NK-92 (cell line): ENCODE data around the gene VSIR.

Source experiments
- DNase-seq: peaks from one replicate; lab custom pipeline; 2025; ENCODE audit not compliant: unreplicated experiment; lab: John Stamatoyannopoulos, UW

Gene VSIR

DNA sequence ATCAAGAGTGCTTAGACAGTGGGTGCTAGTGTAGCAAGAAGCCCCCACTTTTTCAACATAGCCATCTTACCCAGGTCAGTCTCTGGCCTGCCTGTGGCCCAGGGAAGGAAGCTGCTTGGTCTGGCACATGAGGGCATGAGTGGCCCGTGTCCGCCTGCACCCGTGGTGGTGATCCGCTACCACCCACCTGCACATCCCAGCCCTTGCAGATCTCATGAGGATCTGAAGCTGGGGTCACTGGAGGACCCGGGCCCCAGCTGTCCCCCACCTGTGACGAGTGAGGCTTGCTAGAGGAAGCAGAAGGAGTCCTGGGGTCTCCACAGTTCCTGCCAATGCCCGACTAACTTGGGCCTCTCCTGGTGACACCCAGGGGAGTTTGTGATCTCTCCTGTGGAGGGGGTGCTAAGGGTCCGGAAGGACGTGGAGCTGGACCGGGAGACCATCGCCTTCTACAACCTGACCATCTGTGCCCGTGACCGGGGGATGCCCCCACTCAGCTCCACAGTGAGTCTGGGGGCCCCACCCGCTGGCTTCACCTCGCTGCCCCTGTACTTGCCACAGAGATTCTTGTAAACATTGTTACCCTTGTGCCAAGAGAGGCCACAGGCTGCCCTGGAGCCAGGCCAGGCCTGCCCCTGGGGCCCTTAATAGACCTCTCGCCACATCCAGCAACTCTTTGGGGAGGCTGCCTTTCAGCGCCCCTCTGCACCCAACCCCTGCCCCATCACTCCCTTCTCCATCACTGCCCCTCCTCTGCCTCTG lies 10.8 kb upstream of the VSIR start:
- no peak for DNase-seq

DNA sequence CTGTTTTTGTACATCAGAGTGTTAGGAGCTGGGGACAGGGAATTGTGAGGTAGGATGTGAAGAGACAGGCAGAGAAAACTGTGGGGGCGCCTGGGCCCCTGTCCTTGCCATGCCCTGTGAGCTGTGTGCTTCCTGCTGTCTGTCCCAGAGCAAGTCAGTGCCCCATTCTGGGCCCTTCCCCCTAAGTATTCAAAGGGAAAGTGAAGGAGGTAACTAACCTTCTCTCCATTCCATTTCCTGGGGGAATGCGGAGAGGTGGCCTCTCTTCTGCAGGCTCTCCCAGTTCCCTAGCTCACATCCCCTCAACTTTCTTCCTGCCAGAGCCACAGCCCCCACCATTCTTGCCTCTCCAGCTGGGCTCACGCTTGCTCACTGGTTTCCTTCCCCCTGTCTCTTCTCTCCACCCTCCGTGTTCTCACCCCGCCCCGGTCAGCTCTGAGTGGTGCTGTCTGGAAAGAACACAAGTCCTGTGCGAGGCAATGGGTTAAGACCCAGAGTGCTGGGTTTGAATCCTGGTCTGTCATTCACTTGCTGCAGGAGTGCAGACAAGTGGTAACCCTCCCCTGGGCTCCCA lies 9.7 kb upstream of the VSIR start:
- DNase-seq, result no peak

DNA sequence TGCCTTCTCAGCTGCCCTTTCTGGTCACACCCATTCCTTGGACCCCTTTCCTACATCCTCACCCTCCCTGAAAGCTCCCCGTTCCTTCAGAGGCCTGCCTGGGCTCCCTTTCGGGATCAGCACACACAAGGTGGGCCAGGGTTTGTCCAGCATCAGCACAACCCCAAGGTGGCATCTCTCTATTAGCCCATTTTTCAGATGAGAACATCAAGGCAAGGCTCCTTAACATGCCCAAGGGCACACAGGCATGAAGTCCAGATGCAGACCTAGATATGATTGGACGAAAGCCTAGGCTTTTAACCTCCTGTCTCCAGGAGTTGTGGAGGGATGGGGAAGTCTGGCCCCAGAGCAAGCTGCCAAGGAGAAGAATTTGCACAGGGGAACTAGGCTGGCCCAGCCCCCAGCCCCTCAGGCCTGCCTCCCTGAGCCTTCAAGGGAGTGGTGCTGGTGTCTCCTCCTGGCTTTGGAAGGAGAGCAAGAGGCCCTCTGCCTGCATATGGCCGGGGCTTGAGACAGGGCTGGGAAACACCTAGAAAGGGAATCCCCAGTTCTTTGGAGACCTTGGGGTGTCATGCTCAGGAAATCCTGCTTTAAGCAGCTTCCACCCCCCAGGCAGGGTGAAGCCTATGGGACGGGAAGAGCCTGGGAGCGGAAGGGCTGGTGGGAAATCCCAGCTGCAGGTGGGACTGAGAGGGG lies 9.0 kb upstream of the VSIR start:
- no peak for DNase-seq

DNA sequence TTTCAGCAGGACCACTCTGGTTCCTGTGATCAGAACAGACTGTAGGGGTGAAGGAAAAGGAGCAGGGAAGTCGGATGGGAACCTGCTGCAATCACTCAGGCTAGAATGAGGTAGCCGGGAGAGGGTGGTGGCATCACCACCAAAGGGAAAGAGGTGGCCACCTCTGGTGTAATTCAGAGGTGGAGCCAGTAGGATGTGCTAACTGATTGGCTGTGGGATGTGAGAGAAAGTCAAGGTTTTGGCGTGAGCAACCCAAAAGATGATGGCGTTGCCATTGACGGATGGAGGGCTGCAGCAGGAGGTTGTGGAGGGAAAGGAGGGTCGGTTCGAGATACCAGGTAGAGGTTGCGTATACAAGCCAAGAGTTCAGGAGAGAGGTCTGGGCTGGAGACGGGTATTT lies 7.4 kb upstream of the VSIR start:
- DNase-seq, result no peak

DNA sequence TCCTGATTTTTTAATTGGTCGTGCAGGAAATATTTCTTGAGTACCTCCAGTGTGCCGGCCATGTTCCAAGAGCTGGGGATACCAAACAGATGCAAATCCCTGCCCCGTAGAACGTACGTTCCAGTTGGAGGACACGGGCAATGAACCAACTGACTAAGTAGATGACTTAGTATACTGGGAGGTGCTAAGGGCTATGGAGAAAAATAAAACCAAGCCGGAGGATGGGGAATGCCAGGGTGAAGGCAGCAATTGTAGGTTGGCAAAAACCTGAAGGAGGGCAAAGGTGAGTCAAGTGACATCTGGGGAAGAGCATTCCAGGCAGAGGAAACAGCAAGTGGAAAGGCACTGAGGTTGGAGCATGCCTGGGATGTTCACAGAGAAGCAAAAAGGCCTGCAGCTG lies 6.8 kb upstream of the VSIR start:
- no peak for DNase-seq

DNA sequence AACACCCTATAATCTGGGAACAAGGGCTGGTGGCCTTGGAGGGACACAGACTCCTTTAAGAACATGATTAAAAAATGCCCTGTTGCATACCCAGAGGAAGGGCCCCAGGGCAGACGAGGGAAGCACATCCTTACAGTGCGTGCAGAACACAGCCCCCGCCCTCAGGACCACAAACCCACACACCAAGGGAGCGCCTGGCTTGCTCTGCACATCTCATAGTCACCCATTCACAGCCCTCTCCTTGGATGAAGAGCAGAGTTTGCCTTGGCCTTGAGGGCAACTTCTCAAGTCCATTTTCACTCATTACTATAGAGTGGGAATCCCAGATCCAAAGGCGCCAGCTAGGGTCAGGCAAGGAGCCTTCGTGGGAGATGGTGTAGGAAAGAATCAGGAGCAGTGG lies 6.3 kb upstream of the VSIR start:
- DNase-seq, result no peak

DNA sequence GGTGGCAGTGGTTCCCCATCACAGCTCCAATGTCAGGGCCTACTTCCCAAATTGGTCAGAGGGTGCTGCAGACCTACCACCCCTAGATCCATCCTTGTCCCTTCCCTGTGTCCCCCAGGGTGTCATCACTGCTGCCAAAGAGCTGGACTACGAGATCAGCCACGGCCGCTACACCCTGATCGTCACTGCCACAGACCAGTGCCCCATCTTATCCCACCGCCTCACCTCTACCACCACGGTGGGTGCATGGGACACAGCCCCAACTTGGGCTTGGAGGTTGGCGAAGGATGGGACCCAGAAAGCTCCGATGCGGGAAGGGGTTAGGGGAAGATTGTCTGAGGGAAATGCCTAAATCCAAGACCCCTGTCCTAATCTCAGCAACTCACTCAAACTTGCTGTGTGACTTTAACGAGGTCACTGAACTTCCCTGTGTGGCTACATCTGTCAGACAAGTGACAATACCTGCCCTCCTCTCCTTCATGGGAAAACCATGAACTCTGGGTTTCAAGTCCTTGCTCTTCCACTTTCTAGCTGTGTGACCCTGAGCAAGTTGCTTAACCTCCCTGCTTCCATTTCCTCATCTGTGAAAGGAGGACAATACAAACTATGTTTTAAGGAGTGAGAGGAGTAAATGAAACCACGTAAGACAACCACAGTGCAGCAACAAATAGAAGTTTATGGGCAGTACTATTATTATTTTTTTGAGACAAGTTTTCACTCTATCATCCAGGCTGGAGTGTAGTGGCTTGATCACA lies 4.9 kb upstream of the VSIR start:
- DNase-seq, result no peak

DNA sequence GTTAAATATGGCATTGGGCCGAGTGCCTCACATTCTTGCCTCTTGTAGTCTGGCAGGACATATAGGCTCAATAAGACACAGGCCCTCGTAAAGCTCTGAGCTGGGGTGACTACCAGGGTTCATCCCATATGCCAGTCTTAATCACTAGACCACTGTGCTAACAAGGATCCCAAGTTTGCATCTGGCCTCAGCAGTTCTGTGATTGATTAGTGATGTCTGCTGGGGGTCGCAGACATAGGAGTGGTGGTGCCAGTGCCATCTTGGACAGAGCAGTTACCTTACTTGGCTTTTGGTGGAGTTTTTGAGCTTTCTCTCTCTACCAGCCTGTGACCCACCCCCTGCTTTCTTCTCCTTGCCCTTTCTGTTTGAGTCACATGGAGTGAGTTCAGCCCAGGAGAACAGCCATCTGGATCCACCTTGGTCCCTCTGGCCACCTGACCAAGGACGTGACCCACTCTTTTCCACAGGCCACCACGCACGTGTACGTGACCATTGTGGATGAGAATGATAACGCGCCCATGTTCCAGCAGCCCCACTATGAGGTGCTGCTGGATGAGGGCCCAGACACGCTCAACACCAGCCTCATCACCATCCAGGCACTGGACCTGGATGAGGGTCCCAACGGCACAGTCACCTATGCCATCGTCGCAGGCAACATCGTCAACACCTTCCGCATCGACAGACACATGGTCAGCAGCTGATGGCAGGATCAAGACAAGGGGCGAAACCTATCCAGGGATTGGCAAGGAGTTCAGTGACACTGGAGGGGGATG lies 4.1 kb upstream of the VSIR start:
- DNase-seq, result no peak

DNA sequence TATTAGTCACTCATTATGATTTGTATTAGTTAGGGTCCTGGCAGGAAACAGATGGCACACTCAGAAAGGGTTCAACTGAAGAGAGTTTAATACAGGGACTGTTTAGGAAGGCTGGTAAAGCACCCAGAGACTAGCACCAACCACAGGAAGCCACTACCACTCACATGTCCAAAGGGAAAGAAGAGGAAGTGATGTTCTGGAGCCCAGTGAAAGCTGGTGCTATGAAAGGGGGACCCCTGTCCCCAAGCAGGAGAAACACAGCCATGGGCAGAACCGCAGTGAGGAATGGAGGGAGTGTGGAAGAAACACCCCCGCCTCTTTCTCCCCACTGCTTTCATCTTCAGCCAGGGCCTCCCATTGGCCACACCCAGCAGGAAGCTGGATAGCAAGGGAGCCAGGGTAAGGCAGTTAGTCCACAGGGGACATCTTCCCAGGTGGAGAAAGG lies 3.2 kb upstream of the VSIR start:
- DNase-seq, result no peak

DNA sequence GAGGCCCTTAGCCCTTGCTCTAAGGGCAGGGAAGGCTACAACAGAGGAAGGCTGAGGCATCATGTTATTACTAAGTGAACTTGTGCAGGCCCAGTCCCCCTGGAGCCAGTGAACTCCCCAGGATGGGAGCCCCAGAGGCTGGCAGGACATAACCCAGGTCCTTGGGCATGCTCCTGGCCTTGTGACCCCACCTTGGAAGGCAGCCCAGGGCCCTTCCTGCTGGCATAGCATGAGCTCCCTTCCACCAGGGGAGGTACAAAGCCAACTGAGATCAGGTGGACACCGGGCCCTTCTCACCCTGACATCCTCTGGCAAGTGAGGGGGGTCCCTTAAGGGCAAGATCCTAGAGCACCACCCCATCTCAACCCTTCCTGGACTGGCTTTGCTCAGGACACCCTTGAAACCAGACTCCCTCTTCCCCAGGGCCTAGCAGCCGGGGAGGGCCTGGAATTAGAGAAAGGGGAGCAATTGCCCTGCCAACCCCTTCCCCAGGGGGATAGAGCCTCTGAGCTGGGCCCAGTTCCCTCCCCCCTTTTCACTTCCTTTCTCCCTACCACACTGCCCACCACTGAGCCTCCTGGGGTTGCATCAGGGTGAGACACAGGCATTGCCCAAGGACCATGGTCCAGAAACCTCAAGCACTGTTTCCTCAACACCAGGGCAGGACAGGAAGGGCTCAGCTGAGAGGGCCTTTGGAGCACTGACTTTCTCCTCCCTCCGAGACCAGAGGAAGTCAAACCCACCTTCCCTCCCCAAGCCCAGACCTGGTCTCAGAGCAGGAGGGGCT lies 1.8 kb upstream of the VSIR start:
- no peak for DNase-seq

DNA sequence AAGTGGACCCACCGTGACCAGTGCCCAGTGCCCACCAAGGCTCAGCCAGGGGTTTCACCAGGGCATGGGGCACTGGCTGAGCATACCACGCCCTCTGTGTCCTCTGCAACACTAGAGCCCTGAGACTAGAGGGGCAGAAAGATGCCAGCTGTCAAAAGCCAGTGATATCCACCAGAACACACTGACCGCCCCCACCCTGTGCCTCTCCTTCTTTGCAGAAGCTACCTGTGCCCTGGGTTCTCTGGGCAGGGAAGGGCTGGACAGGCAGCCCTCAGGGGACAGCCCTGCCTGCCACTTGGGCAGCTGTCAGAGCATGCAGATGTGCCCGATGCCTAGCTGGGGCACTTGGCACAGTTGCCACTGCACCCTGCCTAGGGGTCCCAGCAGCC lies 494 bp downstream of the VSIR start:
- DNase-seq, result no peak

DNA sequence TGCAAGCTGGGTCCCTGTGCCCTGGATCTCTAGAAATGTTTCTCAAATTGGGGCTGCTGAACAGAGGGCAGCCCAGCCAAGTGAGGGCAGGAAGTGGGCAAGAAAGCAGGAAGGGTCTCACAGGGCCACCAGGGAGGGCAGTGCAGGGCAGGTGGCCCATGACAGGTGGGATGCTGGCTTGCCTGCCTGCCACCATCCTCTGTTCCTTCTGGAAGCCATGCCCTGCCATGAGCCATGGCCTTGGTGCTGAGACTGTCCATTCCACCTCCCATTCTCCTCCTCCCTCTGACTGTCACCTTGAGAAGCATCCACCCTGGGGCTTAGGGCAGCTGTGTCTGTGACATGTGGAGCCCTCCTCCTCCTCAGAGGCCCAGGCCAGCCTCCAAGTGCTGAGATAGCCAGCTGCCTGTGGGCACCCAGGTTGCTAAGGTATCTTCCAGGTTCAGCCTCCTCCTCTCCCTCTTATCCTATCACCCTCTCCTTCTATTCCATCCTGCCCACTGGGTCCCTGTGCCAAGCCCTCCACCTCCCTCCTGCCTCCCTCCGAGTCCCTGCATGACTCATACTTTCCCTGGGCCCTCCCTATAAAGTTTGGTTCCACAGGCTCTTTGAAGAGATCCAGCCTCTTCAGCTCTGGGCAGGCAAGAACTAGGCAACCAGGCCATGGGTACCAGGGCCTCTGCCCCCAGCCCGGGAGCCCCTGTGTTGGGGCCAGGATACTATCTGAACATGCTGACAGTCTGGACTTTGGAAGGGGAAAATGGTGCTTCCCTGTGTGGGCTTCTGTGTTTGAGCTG lies 1.3 kb downstream of the VSIR start:
- DNase-seq, result no peak

DNA sequence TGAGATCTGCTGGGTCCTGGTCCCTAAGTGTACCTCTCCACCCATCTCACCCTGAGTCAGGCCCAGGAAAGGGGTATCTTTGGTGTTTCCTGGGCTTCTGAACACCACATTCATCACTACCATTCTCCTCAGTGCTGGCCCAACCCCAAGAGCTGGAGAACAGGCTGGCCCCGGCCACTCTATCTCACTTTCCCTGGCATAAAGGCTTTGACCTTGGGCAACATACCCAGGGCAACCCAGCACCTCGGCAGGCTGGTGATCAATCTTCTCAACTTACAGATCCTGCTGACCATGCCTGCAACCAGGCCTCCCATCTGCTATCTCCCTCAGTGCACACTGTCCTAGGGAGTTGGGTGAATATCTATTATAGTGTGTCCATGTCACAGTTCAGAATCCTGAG lies 2.1 kb downstream of the VSIR start:
- no peak for DNase-seq

DNA sequence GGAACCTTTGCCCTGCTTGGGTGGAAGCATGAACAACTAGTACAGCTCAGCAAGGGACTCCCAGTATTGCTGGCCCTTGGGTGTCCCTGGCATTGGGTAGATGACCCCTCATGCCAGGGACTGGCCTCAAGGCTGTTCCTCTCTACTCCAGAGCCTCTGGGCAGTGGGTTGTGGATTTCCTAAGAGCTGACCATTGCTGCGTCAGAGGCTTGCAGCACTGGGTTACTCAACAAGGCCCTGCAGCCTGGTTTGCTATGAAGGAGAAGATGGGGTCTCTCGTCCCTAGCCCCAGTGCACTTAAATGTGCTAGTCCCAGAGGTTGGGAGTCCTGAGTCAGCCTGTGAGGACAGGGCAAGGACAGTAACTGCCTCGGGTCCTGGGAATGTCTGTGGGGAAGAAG lies 2.5 kb downstream of the VSIR start:
- DNase-seq, result no peak

DNA sequence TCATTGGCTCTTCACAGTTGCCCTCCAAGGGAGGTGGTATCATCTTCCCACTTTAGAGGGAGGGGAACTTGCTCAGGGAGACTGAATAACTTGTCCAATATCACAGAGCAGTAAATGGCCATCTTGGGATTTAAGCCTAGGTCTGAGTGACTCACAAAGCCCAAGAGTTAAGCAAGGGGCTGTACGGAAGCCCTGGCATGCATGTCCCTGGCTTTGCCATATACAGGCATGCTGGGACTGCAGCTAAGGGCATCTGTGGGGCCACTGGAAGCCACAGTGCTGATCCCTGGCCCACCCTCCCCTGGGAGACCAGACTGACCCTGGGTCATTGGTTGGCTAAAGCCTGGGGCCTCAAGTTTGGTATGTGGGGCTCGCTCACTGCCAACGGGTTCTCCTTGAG lies 3.1 kb downstream of the VSIR start:
- DNase-seq, result no peak

DNA sequence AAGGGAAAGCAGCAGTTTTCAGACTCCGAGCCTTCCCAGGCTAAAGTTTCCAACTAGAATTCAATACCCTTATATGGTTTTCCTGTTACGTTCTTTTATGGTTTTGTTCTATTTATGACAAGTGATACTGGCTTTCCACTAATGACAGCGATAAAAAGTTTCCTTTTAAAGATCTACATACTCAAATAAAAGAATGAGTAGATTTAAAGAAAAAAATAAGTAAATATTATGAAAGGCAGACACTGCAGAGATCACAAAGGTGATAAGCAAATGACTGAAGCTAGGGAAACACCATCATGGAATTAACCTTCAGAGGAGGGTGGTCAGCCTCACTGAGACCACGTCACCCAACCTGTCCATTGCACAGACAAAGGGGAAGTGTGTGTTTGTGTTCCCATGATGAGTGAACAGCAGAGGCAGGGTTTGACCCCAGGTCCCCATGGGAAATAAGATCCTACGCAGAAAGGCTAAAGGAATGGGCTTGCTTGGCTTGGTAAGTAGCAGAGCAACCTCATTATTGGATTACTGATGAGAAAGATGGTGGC lies 4.0 kb downstream of the VSIR start:
- DNase-seq, result no peak

DNA sequence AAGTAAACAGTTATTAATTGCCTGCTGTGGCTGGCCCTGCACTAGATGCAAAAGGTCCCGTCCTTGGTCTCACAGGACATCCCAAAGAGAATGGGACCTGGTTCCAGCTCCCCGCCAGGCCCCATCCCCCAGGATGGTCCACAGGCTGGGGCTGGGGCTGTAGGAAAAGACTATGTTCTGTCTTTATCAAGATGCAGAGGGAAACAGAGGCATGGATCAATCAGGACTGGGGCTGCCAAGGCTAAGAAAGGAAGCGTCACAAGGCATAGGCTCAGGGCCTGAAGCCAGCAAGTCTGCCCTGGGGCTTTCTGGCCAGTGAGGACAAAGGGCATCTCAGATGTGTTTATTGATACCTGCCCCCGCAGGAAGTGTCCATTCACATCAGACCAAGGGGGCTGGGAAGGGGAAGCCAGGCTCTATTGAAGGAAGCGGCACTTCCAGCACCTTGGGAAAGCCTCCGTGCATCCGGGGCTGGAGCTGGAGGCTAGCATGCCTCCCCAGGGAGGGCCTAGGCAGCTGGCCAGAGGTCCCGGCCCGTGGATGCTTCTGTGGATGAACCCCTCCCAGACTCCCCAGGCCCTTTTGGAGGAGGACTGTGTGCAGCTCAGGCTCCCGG lies 5.8 kb downstream of the VSIR start:
- DNase-seq, result no peak

DNA sequence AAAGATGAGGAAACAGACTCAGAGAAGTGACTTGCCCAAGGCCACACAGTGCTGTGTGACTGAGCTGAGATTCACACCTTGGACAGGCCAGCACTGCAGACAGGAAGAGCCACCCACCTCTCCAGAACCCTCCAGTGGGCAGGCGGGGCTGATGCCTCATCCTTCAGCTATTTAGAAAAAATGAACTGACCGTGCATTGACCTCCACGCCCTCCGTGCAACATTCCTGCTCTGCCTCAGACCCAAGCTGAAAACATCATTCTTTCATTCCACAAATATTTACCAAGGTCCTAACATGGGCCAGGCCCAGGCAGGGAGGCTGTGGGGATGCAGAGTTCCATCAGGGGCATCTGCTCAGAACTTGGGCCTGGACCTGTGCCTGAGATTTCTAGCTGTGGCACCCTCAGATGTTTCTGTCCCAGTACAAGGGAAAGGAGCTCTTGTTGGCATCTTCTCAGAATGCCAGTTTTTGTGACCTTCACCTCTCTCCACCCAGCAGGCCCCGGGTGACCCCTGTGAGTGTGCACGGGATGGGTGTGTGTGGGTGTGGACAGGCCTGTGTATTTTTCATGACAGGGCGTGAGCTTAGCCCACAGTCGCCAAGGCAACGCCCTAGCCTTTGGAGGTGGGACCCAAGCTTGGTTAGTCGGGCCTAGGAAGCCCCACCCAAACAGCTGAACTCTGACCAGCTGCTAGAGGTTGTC lies 6.5 kb downstream of the VSIR start:
- DNase-seq, result no peak
